ENCODE measurements around the gene FAM168B.

The FAM168B gene

GRCh38 chr2:131045286-131046027 lies 47.8 kb downstream of the FAM168B start:
- no peaks in the 10 kb centered on the region for H3K9me2 ChIP-seq (replicated peaks; ENCODE audit: insufficient read depth, low read length)
- H3F3A ChIP-seq (ENCODE audit: insufficient read depth, low read length) = no peaks in the 10 kb centered on the region
- H3K9me3 ChIP-seq (replicated peaks; ENCODE audit: insufficient read depth, low read length) = no peaks in the 10 kb centered on the region
- H2AFZ ChIP-seq (ENCODE audit: low read length) = no peak overlapping the region
- no peak for TF ChIP-seq EZH2 (optimal IDR thresholded peaks at IDR 0.05; ENCODE audit: low read depth, low read length)
- TF ChIP-seq EZH2phosphoT487 (IDR thresholded peaks at IDR 0.05; ENCODE audit: low read length) = no peak
- no peak for TF ChIP-seq CTCF (IDR thresholded peaks at IDR 0.05; ENCODE audit: low read length)
- H3K79me2 ChIP-seq (ENCODE audit: low read length) = no peaks in the 10 kb centered on the region; the same call in 1 of the 2 replicates
- no peak overlapping the region for H3K9ac ChIP-seq (ENCODE audit: low read length)
- H3K27me3 ChIP-seq (replicated peaks; ENCODE audit: insufficient read depth, low read length) = no peaks in the 10 kb centered on the region
- H3K4me3 ChIP-seq (ENCODE audit: low read length) = no peak overlapping the region
- H4K20me1 ChIP-seq (ENCODE audit: insufficient read depth, low read length) = no peaks in the 10 kb centered on the region
- no peaks in the 10 kb centered on the region for H3K36me3 ChIP-seq (replicated peaks; ENCODE audit: insufficient read depth, low read length)
- H3K4me2 ChIP-seq (ENCODE audit: low read depth, low read length) = no peak overlapping the region
- DNase-seq = no peak
- H3K27ac ChIP-seq (ENCODE audit: low read length) = no peak overlapping the region
- H3K4me1 ChIP-seq (ENCODE audit: low read length) = no peaks in the 10 kb centered on the region

- Histone ChIP-seq H3K9ac (ENCODE audit: low read length) (no peak overlapping the region), H3K4me3 (ENCODE audit: low read length) (no peak overlapping the region), H3K9me2 (replicated peaks; ENCODE audit: insufficient read depth, low read length) (no peaks in the 10 kb centered on the region), H2AFZ (ENCODE audit: low read length) (no peak overlapping the region), H4K20me1 (ENCODE audit: insufficient read depth, low read length) (no peaks in the 10 kb centered on the region), H3K79me2 (ENCODE audit: low read length) (no peaks in the 10 kb centered on the region), H3K4me1 (ENCODE audit: low read length) (no peaks in the 10 kb centered on the region), H3K27me3 (replicated peaks; ENCODE audit: insufficient read depth, low read length) (no peaks in the 10 kb centered on the region), H3K9me3 (replicated peaks; ENCODE audit: insufficient read depth, low read length) (no peaks in the 10 kb centered on the region), H3F3A (ENCODE audit: insufficient read depth, low read length) (no peaks in the 10 kb centered on the region), H3K36me3 (replicated peaks; ENCODE audit: insufficient read depth, low read length) (no peaks in the 10 kb centered on the region), H3K27ac (ENCODE audit: low read length) (no peak overlapping the region), H3K4me2 (ENCODE audit: low read depth, low read length) (no peak overlapping the region)
- DNase-seq = no peak
- TF ChIP-seq EZH2 (optimal IDR thresholded peaks at IDR 0.05; ENCODE audit: low read depth, low read length) = no peak
- TF ChIP-seq EZH2phosphoT487 (IDR thresholded peaks at IDR 0.05; ENCODE audit: low read length) = no peak
- no peak for TF ChIP-seq CTCF (IDR thresholded peaks at IDR 0.05; ENCODE audit: low read length)
These were observed 48.5 kb downstream of the FAM168B start for GRCh38 chr2:131044757-131045150.

- no peaks in the 10 kb centered on the region for H3K36me3 ChIP-seq (replicated peaks; ENCODE audit: insufficient read depth, low read length)
- H2AFZ ChIP-seq (ENCODE audit: low read length) = no peak overlapping the region
- no peaks in the 10 kb centered on the region for H3K4me1 ChIP-seq (ENCODE audit: low read length)
- no peak overlapping the region for H3K4me3 ChIP-seq (ENCODE audit: low read length)
- H3K27ac ChIP-seq (ENCODE audit: low read length) = no peak overlapping the region
- no peaks in the 10 kb centered on the region for H4K20me1 ChIP-seq (ENCODE audit: insufficient read depth, low read length)
- no peaks in the 10 kb centered on the region for H3F3A ChIP-seq (ENCODE audit: insufficient read depth, low read length)
- H3K9me3 ChIP-seq (replicated peaks; ENCODE audit: insufficient read depth, low read length) = no peaks in the 10 kb centered on the region
- no peak for TF ChIP-seq EZH2 (optimal IDR thresholded peaks at IDR 0.05; ENCODE audit: low read depth, low read length)
- TF ChIP-seq CTCF (IDR thresholded peaks at IDR 0.05; ENCODE audit: low read length) = no peak
- TF ChIP-seq EZH2phosphoT487 (IDR thresholded peaks at IDR 0.05; ENCODE audit: low read length) = no peak
- H3K4me2 ChIP-seq (ENCODE audit: low read depth, low read length) = no peak overlapping the region
- DNase-seq = no peak
- no peaks in the 10 kb centered on the region for H3K9me2 ChIP-seq (replicated peaks; ENCODE audit: insufficient read depth, low read length)
- no peaks in the 10 kb centered on the region for H3K79me2 ChIP-seq (ENCODE audit: low read length)
- H3K27me3 ChIP-seq (replicated peaks; ENCODE audit: insufficient read depth, low read length) = no peaks in the 10 kb centered on the region
- no peak overlapping the region for H3K9ac ChIP-seq (ENCODE audit: low read length)
These were observed 49.0 kb downstream of the FAM168B start for GRCh38 chr2:131044075-131044756.

Data from MM.1S (cell line).